Measurements from ENCODE around the gene OR13C5.

The OR13C5 gene

DNA sequence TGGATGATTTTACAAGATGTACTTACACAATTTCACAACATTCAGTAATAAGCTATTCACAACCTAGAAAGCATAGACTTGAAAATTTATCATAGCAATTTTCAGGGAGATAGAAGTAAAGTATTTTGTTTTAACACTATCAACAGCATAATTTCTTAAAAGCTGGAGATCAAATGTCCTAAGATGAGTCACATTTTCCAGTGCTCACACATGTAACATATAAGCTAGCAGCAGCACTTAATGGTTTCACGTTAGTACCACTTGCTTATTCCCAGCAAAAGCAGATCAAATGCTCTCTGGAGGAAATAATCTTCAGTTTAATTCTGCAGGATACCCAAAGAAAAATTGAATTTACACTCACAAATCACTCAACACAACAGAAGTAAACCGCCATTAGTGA is 23.8 kb downstream of the OR13C5 start:
- DNase-seq (ENCODE audit: low read depth), result no peak
- TF ChIP-seq, protein P1, sequence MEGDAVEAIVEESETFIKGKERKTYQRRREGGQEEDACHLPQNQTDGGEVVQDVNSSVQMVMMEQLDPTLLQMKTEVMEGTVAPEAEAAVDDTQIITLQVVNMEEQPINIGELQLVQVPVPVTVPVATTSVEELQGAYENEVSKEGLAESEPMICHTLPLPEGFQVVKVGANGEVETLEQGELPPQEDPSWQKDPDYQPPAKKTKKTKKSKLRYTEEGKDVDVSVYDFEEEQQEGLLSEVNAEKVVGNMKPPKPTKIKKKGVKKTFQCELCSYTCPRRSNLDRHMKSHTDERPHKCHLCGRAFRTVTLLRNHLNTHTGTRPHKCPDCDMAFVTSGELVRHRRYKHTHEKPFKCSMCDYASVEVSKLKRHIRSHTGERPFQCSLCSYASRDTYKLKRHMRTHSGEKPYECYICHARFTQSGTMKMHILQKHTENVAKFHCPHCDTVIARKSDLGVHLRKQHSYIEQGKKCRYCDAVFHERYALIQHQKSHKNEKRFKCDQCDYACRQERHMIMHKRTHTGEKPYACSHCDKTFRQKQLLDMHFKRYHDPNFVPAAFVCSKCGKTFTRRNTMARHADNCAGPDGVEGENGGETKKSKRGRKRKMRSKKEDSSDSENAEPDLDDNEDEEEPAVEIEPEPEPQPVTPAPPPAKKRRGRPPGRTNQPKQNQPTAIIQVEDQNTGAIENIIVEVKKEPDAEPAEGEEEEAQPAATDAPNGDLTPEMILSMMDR (IDR thresholded peaks at IDR 0.05; ENCODE audit: insufficient read depth, low read depth, low read length, missing control alignments), result no peak

DNA sequence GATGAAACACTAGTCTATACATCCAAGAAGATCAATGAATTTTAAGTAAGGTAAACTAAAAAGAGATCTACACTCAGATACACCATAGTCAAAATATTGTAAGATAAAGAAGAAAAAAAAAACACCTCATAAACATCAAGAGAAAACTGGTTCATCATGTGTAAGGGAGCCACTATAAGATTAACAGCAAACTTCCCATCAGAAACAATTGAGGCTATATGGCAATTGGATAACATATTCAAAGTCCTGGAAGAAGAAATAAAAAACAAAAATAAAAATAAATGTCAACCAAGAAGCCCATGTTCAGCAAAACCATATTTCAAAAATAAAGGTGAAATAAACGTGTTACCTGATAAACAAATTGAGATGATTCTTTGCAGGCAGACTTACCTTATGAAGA is 26.6 kb downstream of the OR13C5 start:
- no peak overlapping the region for H3K4me3 ChIP-seq (ENCODE audit: low read length)
- TF ChIP-seq, protein P1 (IDR thresholded peaks at IDR 0.05; ENCODE audit: insufficient read depth, low read depth, low read length, missing control alignments), result no peak
- no peak for DNase-seq (ENCODE audit: low read depth)

More for the DNA sequence above, 23.8 kb downstream of the OR13C5 start:
- no peak overlapping the region for H3K4me3 ChIP-seq (ENCODE audit: low read length)

DNA sequence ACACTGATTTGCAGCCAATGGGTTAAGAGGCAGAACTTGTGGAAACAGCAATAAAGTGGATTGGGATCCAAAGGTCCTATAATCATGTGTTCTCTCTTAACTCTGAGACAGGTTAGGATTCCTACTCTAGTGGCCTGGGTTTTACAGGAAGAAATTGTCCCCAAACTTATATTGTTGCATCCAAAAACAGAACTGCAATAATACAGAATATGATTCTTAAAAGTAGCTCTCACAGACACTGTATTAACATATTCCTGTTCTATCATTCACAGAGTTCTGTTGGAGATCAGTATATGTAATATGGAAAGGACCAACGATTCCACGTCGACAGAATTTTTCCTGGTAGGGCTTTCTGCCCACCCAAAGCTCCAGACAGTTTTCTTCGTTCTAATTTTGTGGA is 30.3 kb downstream of the OR13C5 start, which contains the start of gene OR13C8:
Gene OR13C8, plus strand, starts transcription at position 301 of the 400 bp plus-strand sequence. Its CDS starts 0 bp downstream, at position 301.
- TF ChIP-seq, protein P1 (IDR thresholded peaks at IDR 0.05; ENCODE audit: insufficient read depth, low read depth, low read length, missing control alignments), result no peak
- H3K4me3 ChIP-seq (ENCODE audit: low read length), result no peak within 1 kb of the TSS
- DNase-seq (ENCODE audit: low read depth), result no peak

DNA sequence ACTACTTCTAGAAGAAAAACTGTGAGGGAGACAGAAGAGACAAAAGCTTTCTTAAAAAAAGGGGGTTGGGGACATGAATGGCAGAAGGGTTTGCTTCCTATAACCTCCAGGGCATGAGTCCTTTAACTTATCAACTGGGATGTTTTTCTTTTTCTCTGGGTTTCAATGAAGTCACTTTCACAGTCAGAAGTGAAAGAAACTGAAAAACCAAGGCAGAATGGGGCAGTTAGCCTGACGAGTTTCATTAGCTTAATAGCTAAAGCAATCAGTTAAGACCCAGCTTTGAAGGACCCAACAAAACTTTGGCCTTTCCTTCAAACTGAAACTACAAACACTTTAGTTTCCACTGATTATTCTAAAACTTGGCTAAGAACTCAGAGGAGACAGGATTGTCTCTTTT is 34.9 kb downstream of the OR13C5 start:
- DNase-seq (ENCODE audit: low read depth), result no peak
- no peak overlapping the region for H3K4me3 ChIP-seq (ENCODE audit: low read length)
- TF ChIP-seq, protein P1 (IDR thresholded peaks at IDR 0.05; ENCODE audit: insufficient read depth, low read depth, low read length, missing control alignments), result no peak

DNA sequence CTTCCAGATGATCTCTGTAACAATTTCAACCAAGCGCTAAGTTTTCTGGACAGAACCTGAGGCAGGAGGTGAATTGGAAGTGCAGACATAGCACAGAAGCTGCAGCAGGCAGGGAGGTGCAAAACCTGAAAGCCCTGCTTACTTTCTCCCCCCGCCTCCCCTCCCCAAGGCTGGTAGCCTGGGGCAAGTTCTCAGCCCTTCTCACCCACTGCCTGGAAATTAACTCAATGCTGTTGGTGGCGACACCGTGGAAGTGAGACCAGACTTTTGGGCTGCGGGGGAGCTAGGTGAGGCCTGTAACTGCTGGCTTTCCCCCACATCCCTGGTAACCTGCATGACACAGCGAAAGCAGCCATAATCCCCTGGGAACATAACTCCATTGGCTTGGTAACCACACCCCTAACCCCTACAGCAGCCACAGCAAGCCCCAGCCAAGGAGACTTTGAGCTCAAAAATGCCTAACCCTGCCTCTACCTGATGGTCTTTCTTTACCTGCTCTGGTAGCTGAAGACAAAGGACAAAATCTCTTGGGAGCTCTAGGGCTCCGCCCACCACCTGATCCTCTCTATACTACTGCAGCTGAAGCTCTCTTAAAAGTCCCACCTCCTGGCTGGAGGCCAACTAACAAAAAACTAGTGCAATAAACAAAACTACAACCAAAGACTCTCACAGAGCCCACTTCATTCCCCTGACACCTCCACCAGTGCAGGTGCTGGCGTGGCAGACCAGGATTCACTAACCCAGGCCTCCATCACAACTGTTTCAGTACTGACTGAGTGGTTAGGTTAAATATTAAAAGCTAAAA is 42.2 kb downstream of the OR13C5 start:
- H3K4me3 ChIP-seq (ENCODE audit: low read length), result no peak overlapping the region
- DNase-seq (ENCODE audit: low read depth), result no peak
- TF ChIP-seq, protein P1 (IDR thresholded peaks at IDR 0.05; ENCODE audit: insufficient read depth, low read depth, low read length, missing control alignments), result no peak

DNA sequence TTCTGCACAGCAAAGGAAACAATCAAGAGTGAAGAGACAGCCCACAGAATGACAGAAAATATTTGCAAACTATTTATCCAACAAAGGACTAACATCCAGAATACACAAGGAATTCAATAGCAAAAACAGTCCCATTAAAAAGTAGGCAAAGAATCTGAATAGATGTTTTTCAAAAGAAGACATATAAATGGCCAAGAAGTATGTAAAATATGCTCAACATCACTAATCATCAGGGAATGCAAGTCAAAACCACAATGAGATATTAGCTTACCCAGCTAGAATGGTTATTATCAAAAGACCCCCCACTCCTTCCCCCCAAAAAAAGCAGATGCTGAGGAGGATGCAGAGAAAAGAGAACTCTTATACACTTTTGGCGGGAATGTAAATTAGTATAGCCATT is 43.7 kb downstream of the OR13C5 start:
- TF ChIP-seq, protein P1 (IDR thresholded peaks at IDR 0.05; ENCODE audit: insufficient read depth, low read depth, low read length, missing control alignments), result no peak

DNA sequence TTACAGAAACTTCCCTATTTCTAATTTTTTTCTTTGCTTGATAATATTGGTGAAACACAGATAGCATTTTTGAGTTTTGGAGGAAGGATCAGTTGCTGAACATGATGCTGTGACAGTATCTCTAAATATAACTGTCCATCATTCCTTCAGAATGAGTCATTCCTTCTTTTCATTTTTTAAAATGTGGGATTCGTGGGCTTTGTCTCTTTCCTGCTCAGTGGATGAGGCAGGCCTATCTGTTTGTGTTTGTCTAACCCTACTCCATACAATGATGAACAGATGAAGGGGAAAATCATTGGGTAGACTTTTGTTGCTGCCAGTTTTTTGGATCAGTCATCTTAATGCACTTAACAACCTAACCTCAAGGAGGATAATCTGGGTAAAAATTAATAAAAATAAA is 46.0 kb downstream of the OR13C5 start:
- DNase-seq (ENCODE audit: low read depth), result no peak
- H3K4me3 ChIP-seq (ENCODE audit: low read length), result no peak overlapping the region
- TF ChIP-seq, protein P1 (IDR thresholded peaks at IDR 0.05; ENCODE audit: insufficient read depth, low read depth, low read length, missing control alignments), result no peak

More for the DNA sequence above, 43.7 kb downstream of the OR13C5 start:
- DNase-seq (ENCODE audit: low read depth), result no peak
- no peak overlapping the region for H3K4me3 ChIP-seq (ENCODE audit: low read length)

Measured in epithelial cell of esophagus (primary cell).